Measurements from ENCODE around the gene HPD.

DNA sequence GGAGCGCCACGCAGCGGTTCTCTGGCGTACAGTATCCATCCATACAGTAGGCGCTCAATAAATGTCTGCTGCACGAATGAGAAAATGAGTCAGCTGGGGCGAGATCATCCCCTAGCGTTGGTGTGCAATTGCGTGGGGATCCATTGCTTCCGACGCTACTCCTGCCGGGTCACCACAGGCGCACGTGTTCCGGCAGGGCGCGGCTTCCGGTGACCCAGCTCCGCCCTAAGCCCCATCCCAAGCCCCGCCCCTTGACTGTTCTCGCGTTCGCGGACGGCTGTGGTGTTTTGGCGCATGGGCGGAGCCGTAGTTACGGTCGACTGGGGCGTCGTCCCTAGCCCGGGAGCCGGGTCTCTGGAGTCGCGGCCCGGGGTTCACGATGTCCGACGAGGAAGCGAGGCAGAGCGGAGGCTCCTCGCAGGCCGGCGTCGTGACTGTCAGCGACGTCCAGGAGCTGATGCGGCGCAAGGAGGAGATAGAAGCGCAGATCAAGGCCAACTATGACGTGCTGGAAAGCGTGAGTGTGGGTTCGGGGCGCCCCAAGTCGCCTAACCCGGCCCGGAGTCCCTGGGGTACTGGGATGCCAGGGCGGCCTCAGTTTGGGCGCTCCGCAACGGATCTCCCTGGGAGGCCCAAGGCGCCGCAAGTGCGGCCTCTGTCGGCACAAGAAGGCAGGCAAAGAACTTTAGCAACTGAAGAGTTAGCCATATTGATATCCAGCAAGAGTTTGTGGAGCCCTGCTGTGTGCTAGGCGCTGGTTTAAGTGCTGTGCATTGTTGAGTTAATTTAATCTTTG lies 30.0 kb upstream of the HPD start, which contains the start of gene PSMD9:
- TF ChIP-seq POLR2AphosphoS5 (IDR thresholded peaks at IDR 0.05) = peak; percentile 70 to 92 (median 91)
- TF ChIP-seq, protein P1, sequence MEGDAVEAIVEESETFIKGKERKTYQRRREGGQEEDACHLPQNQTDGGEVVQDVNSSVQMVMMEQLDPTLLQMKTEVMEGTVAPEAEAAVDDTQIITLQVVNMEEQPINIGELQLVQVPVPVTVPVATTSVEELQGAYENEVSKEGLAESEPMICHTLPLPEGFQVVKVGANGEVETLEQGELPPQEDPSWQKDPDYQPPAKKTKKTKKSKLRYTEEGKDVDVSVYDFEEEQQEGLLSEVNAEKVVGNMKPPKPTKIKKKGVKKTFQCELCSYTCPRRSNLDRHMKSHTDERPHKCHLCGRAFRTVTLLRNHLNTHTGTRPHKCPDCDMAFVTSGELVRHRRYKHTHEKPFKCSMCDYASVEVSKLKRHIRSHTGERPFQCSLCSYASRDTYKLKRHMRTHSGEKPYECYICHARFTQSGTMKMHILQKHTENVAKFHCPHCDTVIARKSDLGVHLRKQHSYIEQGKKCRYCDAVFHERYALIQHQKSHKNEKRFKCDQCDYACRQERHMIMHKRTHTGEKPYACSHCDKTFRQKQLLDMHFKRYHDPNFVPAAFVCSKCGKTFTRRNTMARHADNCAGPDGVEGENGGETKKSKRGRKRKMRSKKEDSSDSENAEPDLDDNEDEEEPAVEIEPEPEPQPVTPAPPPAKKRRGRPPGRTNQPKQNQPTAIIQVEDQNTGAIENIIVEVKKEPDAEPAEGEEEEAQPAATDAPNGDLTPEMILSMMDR (IDR thresholded peaks at IDR 0.05) = peak; percentile 59 to 65 (median 62)
